WTC11 (cell line): ENCODE data around the gene MS4A14.
A peak's percentile ranks its signal among the peaks of the same experiment; 100 is the strongest.

Source experiments
- CTCF ChIP-seq: fragments of 200-600 bp; IDR thresholded peaks from 2 replicates; pipeline ENCODE4 v1.8.0; 2022; ENCODE audit warnings: antibody characterized with exemption
- E2F4 ChIP-seq: sonication (generic); formaldehyde crosslinking; IDR thresholded peaks from 2 replicates; pipeline ENCODE4 v1.8.1; 2022; ENCODE audit warnings: low read depth, mild to moderate bottlenecking, moderate library complexity, missing genetic modification reagents, borderline replicate concordance
- ETV6 ChIP-seq: sonication (generic); formaldehyde crosslinking; IDR thresholded peaks from 2 replicates; pipeline ENCODE4 v1.8.1; 2022; ENCODE audit warnings: mild to moderate bottlenecking, missing genetic modification reagents
- JUN ChIP-seq: sonication (generic); formaldehyde crosslinking; IDR thresholded peaks from 2 replicates; pipeline ENCODE4 v1.8.0; 2023; ENCODE audit warnings: mild to moderate bottlenecking, missing genetic modification reagents
- NFE2L1 ChIP-seq: sonication (generic); formaldehyde crosslinking; IDR thresholded peaks from 2 replicates; pipeline ENCODE4 v1.8.1; 2023; ENCODE audit warnings: missing genetic modification reagents
- TCF7 ChIP-seq: sonication (generic); formaldehyde crosslinking; IDR thresholded peaks from 2 replicates; pipeline ENCODE4 v1.8.0; 2022; ENCODE audit warnings: mild to moderate bottlenecking, low read depth, missing genetic modification reagents, moderate library complexity
- TEAD4 ChIP-seq: sonication (generic); formaldehyde crosslinking; IDR thresholded peaks from 2 replicates; pipeline ENCODE4 v1.8.0; 2022; ENCODE audit warnings: mild to moderate bottlenecking, missing genetic modification reagents
- TP53 ChIP-seq: sonication (generic); formaldehyde crosslinking; IDR thresholded peaks from 2 replicates; pipeline ENCODE4 v1.8.1; 2023; ENCODE audit warnings: mild to moderate bottlenecking, missing genetic modification reagents
- ZNF317 ChIP-seq: sonication (generic); formaldehyde crosslinking; IDR thresholded peaks from 2 replicates; pipeline ENCODE4 v1.8.1; 2023; ENCODE audit warnings: low read depth, mild to moderate bottlenecking, moderate library complexity, missing genetic modification reagents, borderline replicate concordance
- ZNF671 ChIP-seq: fragments of 250-450 bp; sonication (Bioruptor Pico); IDR thresholded peaks from 2 replicates; pipeline ENCODE4 v1.8.0; 2021; ENCODE audit warnings: mild to moderate bottlenecking

GRCh38 chr11:60363542-60364470 lies 32.5 kb upstream of the MS4A14 start:
- peak; percentile 72 for TF ChIP-seq CTCF
- no peak for TF ChIP-seq ETV6
- TF ChIP-seq TP53 (CRISPR knock-in tag) = no peak
- no peak for TF ChIP-seq ZNF317 (CRISPR knock-in tag)
- no peak for TF ChIP-seq ZNF671
- no peak for TF ChIP-seq JUN (CRISPR knock-in tag)
- no peak for TF ChIP-seq E2F4 (CRISPR knock-in tag)
- TF ChIP-seq TEAD4 = no peak
- TF ChIP-seq NFE2L1 = no peak
- no peak for TF ChIP-seq TCF7 (CRISPR knock-in tag)
